ENCODE measurements around the gene ADGRG1.

Gene ADGRG1

DNA sequence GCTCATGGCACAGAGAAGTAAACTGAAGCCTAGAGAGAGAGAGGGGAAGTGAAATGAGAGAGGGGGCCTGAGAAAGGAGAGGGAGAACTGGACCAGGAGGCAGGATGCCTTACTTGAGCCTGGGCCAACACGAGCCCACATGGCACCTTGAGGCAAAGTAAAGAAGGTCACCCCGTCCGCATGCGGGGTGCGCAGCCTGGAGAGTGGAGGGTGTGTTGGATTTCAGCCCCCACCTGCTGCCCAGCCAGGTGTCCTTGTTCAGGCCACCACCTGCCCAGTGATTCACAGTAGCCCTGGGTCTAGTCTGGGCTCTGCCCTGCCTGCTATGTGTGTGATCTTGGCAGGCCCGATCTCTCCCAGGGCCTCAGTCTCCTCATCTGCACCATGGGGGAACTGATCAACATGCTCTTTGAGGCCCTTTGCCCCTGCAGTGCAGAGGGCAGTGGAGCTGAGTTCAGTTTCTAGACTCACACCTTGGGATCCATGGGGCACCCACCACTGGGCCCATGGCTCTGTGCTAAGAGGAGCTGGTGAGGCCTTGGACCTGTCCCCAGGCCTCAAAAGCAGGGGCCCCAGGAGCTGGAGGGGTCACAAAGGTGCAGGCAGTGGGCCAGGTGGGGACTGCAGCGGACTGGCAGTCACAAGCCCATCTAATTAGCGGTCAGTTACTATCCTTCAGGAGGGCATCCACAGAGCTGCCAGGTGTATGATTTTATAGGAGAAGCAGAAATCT lies 56.4 kb downstream of the ADGRG1 start:
- ATAC-seq: no peak

DNA sequence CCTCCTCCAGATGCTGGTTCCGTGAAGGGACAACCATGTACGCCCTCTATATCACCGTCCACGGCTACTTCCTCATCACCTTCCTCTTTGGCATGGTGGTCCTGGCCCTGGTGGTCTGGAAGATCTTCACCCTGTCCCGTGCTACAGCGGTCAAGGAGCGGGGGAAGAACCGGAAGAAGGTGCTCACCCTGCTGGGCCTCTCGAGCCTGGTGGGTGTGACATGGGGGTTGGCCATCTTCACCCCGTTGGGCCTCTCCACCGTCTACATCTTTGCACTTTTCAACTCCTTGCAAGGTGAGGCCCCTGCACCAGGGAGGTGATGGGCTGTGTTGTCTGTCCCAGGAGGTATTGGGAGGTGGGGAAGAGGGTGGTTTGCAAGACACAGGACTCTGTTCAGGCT lies 57.2 kb downstream of the ADGRG1 start:
- ATAC-seq: no peak

DNA sequence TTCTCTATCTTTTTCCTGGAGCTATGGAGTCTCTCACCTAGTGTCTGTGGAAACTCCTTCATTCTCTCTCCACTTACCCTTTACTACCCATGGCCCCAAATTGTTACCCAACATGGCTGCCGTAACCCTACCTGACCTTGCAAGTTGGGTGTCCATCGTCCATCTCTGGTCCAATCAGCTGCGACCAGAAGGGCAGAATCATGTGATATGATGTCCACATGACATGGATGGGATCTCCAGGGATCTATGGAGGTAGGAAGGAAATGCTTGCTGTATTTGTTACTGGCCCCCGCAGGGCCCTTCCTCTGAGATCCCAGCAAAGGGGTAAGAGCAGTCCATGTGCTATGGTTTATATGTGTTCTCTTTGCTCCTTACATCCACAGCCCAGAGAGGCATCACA lies 58.1 kb downstream of the ADGRG1 start:
- no peak for ATAC-seq

DNA sequence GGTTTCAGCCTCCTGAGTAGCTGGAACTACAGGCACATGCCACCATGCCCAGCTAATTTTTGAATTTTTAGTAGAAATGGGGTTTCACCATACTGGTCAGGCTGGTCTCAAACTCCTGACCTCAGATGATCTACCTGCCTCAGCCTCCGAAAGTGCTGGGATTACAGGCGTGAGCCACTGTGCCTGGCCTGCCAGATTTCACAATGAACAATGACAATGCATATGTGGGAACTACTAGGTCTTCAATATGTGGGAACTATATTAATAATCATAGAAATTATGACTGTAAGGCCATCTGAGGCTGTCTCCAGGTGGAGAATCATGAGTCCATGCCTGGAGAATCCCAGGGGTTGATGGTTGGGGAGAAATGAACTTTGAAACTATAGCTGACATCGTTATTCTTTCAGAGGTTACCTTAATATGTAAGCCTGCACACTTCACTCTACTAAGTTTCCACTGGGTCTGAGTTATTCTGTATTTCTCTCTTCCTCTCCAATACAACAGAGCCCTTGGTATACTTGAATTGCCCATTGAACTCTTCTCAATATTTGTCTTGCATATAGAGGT lies 59.0 kb downstream of the ADGRG1 start:
- no peak for ATAC-seq

DNA sequence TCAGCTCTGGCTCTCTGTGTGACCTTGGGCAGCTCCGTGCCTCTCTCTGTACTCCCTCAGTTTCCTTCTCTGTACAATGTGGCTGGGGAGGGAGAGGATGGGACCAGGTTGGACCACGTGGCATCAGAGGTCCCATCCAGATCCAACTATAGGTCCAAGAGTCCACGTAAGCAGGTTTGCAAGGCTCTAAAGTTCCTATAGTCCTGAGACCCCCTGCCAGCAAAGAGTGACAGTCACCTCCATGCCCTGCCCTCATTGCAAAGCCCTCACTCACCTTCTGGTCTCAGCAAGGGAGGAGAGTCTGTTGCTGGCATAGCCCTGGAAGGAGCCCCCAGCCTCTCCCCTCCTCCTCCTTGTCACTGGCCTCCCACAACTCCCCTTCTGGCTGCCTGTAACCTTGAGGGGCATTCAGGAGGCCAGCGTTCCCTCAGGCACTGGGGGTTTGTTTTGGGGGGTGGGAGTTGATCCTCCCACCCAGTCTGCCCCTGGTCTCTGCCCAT lies 60.1 kb downstream of the ADGRG1 start:
- no peak for ATAC-seq

DNA sequence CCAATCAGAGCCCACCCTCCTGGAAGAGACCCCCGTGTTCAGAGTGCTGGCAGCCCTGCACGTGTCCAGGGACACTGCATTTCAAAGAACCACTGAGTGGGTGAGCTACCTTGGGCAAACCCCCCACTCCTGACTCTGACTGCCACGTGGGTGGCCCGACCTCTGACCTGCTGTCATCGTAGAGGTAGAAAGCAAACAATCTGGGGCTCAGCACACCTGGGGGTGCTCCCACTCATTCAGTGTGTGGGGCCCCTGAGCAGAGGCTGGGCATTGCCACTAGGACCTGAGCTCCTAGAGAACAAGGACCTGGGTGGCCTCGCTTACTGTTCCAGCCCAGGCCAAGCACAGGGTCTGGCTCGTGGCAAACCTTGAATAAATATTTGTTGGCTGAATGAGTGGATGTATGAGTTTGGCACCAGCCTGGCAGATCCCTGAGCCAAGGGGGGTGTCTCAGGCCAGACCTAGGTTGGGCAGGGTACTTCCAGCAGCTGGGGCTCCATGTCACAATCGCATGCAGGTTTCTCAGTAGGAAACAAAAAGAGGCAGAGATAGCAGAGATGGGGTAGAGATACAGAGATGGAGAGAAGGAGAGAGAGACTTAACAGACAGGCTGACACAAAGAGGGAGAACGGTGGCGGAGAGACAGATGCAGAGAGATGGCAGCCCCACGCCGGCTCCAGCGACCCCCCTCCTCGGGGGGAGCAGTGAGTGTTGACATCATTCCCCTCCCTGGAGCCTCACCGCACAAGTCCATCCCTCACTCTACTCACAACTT lies 60.7 kb downstream of the ADGRG1 start:
- no peak for ATAC-seq

DNA sequence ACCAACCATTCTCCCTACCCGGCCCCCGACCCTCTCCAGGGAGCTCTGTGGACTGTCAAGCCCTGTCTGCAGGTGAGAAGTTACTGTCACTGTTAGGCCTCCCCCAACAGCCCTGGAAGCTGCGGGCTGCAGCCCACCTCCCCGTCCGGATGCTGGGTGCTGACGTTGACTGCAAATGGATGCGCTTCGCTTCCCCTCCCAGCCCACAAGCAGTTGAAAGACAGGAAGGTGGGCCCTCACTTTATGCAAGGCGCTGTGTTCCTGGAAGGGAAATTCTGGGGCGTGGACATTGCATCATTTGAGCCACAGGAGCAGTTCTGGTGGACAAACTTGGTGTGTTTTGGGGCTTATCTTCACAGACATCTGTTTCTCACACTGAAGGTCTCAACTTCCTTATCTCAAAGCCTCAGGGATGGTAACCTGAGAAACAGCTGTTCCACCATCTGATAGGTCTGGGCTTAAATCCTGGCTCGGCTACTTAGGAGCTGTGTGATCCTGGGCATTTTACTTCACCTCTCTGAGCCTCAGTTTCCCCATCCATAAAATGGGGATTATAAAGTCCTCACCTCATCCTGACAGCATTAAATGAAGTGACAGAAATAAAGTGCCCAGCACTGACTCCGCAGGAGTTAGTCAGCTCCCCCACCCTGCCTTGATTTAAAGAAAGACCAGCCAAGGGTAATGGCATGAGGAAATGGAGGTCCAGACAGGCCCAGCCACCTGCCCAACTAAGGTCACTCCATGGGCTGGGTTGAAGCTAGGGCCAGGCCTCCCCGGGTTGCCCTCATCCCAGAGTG lies 61.5 kb downstream of the ADGRG1 start:
- no peak for ATAC-seq

DNA sequence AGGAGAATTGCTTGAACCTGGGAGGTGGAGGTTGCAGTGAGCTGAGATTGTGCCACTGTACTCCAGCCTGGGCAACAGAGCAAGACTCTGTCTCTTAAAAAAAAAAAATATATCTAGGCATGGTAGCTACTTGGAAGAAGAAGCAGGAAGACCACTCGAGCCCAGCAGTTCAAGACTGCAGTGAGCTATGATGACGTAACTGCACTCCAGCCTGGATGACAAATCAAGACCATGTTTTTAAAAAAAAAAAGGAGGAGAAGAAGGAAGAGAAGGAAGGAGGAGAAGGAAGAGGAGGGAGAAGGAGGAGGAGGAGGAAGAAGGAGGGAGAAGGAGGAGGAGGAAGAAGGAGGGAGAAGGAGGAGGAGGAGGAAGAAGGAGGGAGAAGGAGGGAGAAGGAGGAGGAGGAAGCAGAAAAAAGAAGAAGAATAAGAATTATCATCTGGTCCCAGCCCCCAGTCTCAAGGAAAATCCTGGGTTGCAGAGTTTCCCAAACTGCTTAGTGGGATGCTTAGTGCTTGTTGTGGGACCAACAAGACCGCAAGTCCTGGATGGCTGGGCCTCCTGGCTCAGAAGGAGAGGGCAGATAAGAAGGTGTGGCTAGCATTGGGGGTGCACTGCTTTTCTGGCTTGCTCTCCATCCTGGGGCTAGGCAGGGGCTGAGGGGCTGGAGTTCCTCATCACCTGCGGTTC lies 62.5 kb downstream of the ADGRG1 start:
- ATAC-seq: no peak

DNA sequence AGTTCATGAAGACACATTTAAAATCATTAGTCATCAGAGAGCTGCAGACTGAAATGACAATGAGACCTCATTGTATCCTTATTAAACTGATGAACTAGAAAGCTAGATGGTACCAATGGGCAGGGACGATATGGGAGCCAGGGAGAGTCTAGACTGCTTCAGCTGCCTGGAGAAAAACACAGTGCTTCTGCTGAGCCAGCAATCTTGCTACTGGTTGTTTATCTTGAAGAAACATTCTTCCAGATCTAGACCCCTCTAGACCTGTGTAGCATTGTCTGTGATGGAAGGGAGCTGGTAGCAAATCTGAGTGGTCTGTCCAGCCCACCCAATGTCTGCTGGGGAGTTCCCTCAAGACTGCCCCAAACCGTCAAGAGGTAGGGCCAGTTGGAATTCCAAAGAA lies 64.2 kb downstream of the ADGRG1 start:
- ATAC-seq: no peak

DNA sequence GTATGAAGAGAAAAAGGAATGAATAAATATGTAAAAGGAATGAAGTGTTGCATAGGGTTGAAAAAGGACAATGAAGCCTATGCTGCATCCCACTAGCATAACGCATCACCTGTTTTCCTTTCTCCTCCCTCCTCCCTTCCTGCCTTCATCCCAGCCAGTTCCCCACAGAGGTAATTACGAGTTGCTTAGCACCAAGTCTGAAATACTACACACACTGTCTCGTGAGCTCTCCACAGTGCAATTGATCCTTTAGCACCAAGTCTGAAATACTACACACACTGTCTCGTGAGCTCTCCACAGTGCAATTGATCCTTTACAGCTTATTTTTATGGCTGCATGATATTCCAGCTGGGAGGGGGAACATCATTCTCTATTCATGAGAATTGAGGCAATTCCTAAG lies 65.1 kb downstream of the ADGRG1 start:
- ATAC-seq: no peak

DNA sequence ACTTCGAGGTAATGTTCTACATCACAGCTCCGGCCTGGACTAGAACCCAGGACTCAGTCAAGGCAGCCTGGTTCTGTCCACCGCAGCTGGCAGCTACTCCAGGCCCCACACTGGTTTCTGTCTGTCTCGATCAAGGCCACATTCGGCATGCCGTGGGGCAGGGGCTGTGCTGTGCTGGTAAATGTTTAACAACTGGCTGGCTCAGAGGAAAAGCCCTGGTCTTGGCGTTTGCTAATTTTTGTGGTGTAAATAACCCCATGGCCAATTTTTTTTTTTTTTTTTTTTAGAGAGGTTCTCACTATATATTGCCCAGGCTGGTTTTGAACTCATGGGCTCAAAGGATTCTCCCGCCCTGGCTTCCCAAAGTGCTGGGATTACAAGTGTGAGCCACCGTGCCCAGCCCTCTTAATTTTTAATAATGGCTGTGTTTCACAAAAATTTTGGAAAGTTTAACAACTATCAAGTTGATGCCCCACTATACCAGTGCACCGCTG lies 65.8 kb downstream of the ADGRG1 start:
- no peak for ATAC-seq

DNA sequence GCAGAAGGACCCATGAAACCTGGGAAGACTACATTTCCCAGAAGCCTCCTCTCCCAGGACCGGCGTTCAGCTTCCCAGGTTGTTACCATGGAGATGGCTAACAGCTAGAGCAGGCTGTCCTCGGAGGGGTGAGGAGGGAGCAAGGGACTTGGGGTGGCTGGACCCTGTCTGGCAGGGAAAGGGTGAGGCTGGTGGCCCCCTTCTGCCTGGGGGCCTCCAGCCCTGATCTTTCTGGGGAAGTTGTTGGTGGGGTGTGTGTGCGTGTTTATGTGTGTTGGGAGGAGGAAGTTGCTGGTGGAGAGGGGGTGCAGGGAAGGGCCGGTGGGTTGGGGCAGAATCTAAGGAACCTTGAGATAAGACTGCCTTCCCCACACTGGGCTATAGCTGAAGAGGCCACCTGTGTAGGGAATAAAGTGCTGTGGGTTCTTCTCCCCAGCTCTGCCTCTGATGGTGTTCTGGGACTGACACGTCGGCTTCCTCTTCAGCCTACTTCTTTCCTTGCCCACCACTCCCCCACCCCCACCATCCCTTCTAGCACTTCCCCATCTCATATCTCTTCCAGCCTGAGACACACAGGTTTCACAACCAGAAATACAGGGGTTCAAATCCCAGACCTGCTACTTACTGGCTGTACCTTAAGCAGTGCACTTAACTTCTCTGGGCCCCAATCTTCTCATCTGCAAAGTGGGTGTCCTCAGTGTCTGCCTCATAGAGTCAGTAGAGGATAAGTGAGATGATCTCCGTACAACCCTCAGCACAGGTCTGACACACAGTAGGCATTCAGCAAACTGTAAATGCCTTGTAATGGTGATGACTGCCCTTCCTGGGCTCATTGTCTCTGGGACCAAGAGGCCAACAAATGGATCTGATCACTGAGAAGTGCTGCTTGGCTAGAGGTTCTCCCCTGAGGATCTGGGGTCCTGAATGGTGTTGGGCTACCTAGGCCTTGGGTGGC lies 66.6 kb downstream of the ADGRG1 start, which contains the start of gene DRC7:
Gene DRC7, plus strand, starts transcription at position 82 of the 955 bp plus-strand sequence. CDS start 3,144 bp downstream, outside the sequence.
- ATAC-seq: peak in 1 of 2 donors; percentile 38

DNA sequence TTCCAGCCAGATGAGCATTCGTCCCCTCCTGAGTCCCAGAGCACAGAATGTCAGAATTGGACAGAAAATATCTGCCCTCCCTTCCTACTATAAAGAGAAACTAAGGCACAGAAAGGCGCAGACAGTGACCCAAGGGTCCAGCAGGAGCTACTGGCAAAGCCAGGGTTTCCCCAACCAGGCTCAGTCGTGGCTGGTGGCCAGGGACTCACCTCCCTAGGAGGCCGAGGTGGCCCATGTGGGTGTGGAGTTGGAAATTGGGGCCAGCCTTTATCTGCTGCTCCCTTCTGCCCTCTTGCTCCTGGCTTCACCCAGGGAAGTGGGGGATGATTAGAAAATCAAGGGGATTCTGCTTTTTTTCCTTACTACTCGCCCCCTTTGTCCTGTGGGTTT lies 67.2 kb downstream of the ADGRG1 start:
- ATAC-seq: no peak

DNA sequence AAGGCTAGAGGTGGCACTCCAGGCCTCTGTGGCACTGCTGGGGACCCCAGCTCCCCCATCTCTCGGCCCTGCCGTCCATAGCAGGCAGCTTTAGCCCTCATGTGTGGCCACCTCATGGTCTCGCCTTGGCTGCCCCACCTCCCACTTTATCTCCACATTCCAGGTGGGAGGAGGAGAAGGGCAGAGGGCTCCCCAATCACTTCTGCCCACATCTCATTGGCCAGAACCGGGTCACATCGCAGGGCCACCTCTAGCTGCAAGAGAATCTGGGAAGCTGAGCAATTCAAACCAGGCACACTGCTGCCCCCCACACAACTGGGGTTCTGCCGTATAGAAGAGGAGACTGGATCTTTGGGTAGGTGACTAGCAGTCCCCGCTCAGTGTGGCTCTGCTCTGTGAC lies 67.8 kb downstream of the ADGRG1 start:
- no peak for ATAC-seq

DNA sequence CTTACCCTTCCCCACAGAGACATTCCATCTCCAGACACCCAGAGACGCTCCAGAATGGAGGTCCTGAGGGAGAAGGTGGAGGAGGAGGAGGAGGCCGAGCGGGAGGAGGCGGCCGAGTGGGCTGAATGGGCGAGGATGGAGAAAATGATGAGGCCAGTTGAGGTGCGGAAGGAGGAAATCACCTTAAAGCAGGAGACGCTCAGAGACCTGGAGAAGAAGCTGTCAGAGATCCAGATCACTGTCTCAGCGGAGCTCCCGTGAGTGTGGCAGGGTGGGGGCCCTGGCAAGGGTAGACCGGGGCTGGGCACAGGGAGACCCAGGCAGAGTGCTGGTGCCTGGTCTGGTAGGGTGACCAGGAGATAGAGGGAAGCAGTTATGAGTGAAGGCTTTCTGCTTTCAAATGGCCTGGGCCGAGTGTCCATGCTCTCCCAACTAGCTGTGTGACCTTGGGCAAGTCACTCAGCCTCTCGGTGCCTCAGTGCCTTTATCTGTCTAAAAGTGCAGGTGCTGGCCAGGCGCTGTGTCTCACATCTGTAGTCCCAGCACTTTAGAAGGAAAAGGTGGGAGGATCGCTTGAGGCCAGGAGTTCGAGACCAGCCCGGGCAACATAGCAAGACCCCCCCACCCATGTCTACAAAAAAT lies 69.6 kb downstream of the ADGRG1 start:
- no peak for ATAC-seq

DNA sequence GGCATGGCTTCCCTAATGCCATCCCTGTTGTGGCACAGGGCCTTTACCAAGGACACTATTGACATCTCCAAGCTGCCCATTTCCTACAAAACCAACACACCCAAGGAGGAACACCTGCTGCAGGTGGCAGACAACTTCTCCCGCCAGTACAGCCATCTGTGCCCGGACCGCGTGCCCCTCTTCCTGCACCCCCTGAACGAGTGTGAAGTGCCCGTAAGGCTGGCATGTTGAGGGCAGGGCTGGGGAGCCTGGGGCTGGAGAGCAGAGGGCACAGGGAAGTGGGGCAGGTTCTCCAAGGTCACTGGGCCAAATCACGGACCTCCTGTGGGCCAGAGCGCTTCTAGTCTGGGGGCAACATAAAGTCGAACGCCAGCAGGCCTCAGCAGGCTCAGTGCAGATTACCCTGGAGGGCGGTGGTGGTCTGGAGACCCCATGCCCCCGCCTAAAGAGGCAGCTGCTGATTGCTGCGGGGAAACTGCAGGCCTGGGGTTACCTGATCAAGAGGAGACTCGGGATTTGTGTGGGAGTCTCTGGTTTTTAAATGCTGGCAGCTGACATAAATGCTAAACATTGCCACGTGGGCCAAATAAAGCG lies 70.5 kb downstream of the ADGRG1 start:
- ATAC-seq: no peak

DNA sequence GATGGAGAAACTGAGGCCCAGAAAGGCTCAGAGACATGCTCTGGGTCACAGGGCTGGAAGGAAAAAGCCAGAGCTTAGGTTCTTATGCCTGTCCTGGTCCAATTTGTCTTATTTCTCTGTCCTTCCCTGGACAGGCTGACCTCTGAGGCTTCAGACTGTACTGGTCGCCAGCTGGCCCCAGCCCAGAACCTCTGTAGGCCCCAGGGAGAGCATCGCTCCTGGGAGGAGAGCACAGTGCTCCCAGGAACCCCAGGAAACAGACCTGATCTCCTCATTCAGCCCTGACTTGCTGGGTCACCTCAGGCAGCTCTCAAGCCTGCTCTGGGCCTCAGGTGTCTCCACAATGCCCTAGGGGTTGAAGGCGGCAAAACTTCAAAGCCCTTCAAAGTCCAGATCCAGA lies 71.1 kb downstream of the ADGRG1 start:
- no peak for ATAC-seq

DNA sequence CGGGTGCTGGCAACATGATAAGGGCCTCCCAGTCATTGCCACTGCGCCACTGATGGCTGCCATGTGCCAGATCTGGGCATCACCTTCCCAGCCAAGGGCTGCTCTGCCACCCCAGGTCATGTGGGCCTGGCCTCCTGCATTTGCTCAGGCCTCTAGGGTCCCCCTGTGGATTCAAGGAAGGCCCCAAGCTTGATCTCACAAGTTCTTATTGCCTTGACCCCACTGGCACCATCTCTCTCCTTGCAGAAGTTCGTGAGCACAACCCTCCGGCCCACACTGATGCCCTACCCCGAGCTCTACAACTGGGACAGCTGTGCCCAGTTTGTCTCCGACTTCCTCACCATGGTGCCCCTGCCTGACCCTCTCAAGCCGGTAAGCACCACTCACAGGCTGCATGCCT lies 71.5 kb downstream of the ADGRG1 start:
- no peak for ATAC-seq

DNA sequence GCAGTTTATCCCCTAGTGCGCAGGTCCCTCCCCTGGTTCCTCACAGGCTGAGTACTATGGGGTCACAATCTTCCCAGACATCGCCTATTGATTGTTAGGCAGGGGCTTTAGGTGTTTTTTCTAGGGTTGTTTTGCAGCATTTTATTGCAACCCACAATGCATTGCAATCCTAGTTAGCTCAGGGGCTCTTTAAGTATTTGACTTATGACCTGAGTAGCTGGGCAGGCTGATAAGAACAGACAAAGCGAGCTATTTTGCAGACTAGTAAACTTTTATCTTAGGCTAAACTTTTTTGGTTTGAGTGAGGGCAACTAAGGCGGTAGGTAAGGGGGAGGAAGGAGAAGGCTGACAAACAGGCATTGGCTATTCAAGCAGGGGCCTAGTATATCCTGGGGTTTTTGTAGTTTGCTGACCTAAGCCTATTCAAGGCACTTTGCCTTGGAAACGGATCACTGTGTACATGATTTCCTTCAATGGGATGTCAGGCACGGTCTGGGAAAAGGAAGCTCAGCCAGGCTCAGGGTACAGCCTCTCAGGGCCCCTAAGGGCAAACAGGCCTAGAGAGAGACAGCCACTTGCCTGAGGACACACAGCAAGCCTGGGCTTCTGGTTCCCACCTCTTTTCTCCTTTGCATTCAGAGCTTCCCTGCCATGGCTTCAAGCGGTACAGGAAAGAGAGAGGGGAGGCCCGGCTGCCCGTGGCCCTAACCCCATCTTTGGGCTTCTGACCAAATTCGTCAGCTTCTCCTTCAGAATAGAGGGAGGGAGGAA lies 72.5 kb downstream of the ADGRG1 start:
- ATAC-seq: no peak

Measured in activated CD4-positive, CD25-positive, alpha-beta regulatory T cell treated with anti-CD3 and anti-CD28 coated beads, Interleukin-2, amount 50 U/mL, for 24 hours (primary cell).